HG03097 (cell line): ENCODE results near the gene NCAPG2.

Experiments
- ATAC-seq: cut with Tn5 transposase; IDR thresholded peaks from one replicate; pipeline ENCODE4 v1.9.1; 2021; ENCODE audit not compliant: unreplicated experiment, low FRiP score

The NCAPG2 gene

DNA sequence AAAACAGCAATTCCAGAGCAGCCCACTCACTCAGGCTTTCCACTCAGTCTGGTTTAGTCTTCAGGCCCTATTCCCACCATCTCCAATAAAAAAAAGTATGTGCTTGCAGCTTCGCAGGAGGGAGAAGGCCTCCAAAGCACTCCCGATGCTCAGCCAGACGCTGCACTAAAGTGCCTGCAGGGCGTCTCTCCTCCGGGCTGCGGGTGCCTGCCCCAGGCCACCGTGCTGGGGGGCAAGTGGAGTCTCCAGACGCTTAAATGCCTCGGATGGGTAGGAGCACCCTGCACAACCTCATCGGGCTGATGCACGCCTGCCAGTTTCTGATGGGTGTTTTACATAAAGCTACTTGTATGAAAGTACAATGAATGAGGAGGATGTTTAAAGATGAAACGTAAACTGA lies 31.3 kb upstream of the NCAPG2 start:
- no peak for ATAC-seq

DNA sequence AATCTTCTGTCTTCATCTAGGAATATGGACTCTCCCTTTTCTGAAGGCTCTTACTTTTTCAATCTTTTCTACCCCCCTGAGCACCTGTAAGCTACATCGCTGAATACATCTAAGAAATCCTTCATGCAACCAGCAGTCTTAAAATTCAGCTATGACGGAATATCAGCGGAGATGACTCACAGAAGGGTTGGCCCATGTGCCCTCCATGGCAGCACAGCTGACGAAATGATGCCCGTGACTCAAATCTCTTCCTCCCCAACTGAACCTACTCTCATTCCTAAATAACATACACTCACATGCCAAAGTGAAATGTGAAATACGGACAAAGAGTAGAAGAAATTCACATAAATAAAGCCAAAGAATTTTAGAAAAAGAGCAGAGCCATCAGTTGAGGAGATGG lies 30.3 kb upstream of the NCAPG2 start:
- ATAC-seq, result no peak

DNA sequence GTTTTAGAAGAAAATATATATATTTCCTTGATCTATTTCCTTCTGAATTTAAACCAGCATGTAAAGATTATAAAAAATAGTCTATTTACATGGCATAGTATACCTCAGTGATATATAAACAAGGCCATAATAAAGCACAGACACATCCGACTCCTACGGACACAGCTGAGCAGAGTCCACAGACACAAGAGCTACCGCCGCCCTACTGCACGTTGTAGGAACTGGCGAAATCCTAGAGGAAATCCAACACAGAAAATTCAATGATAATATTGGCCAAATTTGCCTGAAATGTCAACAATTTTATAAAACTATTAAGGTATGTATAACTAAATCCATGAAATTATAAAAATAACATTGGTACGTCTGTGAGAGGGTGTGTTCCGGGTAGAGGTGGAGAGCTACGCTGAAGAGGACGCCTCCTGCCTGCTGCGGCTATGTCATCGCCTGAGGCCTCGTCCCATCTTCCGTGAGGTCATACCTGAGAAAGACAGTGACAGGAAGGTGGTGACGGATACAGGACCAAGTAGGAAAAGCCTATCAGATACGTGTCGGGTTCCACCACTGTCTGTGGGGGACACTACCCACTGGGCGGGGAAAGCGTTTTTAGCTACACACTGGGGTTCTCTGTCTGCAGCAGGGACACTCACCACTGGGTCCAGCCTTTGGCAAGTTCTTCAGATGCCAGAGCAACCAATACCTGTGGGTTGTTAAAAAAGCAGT lies 29.3 kb upstream of the NCAPG2 start:
- no peak for ATAC-seq

- no peak for ATAC-seq
Observed at GRCh38 chr7:158733220-158733519, 28.6 kb upstream of the NCAPG2 start.

GRCh38 chr7:158732494-158733219 lies 28.1 kb upstream of the NCAPG2 start:
- no peak for ATAC-seq

- no peak for ATAC-seq
Observed at GRCh38 chr7:158731761-158732160, 27.2 kb upstream of the NCAPG2 start.

GRCh38 chr7:158730383-158731346 lies 26.1 kb upstream of the NCAPG2 start:
- ATAC-seq, result no peak

DNA sequence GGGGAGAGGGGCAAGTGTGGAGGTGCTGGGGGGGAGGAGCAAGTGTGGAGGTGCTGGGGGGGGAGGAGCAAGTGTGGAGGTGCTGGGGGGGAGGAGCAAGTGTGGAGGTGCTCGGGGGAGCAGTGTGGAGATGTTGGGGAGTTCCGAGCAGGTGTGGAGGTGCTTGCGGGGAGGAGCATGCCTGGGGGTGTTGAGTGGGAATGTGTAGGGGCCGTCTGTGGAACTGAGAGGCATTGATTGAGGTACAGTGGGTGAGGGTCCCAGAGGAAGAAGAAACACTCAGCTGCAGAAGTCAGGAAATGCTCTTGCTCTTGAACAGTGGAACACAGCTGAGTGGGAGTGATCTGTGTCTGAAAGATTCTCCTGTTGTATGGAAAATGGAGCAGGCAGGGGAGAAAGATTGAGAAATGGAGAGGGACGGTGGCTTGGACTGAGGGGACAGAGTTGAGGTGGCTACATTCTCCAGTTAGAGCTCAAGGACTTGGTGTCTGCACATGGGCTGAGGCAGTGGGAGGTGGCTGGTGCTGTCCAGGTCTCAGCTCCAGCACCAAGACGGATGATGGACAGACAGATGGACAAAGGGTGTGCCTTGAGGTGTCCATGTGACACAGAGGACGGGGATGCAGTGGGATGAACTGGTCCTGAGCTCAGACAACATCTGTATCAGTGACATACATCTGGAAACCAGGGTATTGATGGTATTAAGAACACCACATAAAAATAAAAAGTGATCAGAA lies 25.2 kb upstream of the NCAPG2 start:
- no peak for ATAC-seq

DNA sequence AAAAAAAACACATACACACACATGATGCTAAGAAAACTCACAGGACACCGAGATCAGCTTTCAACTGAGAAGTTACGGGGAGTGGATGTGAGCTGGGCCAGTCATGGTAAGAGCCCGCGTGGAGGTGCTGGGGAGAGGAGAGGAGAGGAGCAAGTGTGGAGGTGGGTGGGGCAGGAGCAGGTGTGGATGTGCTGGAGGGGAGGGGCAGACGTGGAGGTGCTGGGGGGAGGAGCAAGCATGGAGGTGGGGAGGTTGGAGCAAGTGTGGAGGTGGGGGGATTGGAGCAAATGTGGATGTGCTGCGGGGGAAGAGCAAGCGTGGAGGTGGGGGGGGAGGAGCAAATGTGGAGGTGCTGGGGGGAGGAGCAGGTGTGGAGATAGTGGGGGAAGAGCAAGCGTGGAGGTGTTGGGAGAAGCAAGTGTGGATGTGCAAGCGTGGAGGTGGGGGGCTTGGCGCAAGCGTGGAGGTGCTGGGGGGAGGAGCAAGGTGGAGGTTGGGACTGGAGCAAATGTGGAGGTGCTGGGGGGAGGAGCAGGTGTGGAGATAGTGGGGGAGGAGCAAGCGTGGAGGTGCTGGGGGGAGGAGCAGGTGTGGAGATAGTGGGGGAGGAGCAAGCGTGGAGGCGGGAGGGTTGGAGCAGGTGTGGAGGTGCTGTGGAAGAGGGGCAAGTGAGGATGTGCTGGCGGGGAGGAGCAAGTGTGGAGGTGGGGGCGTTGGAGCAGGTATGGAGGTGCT lies 24.5 kb upstream of the NCAPG2 start:
- no peak for ATAC-seq

GRCh38 chr7:158727690-158728089 lies 23.1 kb upstream of the NCAPG2 start:
- ATAC-seq, result no peak

DNA sequence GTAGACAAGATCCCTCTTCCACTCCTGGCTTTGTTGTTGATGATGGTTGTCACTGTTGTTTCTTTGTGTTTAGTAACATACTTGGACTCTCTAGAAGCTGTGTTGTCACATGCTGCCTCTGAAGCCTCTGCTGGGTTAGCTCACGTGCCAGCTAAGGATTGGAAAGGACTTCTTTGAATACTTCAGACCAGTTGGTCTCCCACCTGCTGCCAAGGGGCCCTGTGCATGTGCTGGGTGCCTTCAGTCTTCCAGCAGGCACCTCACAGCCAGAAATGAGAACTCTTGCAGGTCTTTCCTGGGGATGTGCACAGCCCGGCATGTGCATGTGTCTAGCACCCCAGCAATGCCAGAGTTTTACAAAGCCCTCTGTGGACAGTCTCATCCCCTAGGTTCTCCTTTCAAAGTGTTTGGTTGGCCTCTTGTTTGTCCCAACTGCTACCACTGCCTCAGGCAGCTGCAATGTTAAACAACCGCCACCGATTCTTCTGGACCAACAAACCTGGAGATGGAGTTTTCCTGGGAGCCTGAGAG lies 21.7 kb upstream of the NCAPG2 start:
- no peak for ATAC-seq

DNA sequence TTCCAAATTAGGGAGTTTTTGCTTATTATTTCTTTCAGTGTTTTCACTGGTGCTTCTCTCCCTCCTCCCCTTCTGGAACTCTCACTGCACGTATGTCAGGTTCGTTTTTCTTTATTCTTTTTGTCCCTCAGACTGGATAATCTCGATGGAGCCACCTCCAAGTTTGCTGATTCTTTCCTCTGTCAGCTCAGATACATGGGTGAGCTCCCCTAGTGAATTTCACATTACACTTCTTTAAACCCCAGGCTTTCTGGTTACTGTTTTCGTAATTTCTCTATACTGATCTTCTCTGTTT lies 20.8 kb upstream of the NCAPG2 start:
- no peak for ATAC-seq

DNA sequence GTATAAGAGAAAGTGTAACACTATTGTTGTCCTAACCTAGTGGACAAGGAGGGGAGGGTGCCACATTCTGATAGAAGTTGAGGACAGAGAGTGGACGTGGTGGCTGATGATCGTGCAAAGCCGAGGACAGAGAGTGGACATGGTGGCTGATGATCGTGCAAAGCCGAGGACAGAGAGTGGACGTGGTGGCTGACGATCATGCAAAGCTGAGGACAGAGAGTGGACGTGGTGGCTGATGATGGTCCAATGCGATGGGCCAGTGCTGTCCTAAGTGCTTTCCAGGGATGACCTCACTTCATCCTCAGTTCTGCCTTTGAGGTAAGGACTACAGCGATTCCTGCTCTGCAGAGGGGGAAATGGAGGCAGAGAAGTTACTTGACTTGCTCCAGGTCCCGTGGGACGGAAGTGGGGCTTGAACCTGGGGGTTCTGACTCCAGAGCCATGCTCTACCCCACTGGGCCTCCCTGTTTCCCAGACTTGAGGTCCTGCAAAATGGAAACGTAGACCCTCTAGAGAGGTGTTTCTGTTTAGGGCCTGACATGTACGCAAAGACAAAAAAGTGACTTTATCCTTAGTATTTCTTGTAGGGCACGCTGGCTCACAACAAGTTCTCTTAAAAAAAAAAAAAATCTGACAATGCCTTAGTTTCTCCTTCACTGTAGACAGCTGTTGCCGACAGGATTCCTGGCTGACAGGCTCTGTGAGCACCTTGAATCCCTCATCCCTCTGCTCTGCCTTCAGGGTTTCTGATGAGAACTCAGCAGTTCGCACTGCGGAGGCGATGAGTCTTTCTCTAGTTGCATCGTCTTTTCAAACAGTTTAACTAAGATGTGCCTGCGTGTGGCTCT lies 20.3 kb upstream of the NCAPG2 start:
- ATAC-seq, result no peak

- ATAC-seq, result no peak
Observed at GRCh38 chr7:158723714-158724385, 19.2 kb upstream of the NCAPG2 start.

DNA sequence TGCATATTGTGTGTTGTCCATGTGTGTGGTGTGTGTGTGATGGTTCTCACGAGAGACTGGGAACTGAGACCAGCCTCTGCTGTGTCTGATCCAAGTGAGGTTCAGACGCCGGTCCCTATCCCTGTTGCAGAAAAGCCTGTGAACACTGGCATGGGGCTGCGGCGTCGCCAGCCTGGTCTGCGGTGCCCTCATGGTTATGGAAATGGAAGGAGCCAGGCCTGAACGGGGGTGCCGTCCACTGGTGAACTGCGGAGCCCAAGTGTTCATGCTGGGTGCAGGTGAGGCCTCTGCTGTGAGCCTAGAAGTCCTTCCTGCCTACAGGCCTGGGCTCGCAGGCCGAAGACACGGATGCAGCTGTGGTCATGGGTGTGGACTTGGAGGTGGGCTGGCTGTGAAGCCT lies 18.7 kb upstream of the NCAPG2 start:
- no peak for ATAC-seq

DNA sequence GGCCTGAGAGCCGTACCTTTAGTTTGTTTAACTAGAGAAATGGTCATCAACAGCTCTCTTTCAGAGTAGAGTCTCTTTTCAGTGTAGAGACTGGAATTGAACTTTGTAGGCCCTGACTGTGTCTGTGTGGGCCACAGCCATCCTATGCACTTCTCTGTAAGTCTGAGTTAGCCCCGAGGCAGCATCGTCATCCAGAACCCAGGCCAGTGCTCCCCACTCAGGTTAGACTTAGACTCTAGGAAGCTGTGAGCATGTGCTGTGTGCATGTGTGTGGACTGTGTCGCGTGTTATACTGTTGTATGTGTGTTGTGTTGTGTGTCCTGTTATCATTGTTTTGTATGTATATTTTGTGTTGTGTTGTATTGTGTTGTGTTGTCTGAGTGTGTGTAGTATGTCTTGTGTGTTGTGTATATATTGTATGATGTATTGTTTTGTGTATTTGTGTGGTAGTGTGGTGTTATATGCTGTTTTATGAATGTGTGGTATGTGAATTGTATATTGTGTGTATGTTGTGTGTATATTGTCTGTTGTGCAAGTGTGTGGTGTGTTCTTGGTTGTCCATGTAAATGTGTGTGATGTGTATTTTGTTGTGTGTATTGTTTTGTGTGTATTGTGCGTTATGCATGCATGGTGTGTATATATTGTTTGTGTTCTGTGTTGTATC lies 18.1 kb upstream of the NCAPG2 start:
- ATAC-seq, result no peak

DNA sequence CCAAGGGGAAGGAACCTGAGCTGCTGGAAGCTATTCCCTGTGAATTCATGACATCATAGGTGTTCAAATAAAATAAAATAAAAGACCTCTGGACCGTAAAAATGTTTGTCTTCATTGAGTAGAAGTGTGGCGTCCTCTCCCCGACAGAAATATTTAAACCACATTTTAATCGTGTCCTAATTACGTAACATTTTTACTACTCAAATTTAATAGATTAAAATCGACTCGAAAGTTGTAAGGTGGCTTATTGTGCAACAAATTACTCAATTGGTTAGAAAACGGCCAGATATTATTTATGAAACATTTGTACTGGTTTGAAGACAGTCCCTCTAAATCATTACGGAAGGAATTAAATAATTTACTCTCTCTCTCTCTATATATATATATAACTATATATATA lies 15.5 kb upstream of the NCAPG2 start:
- no peak for ATAC-seq

GRCh38 chr7:158716802-158717201 lies 12.2 kb upstream of the NCAPG2 start:
- ATAC-seq, result no peak
